ENCODE results near the gene PLPPR1. TPM values are rescaled to one million over a fixed set of nuclear protein-coding genes. Genes with fewer than 3 reads are reported as not detected.

PLPPR1 gene
- total RNA-seq, 1 experiment from 2014 or later = not detected

- Histone ChIP-seq H3K27me3 (ENCODE audit: control insufficient read depth, insufficient read depth, low read length) (no peaks in the 10 kb centered on the region), H3K36me3 (ENCODE audit: control insufficient read depth, insufficient read depth, low read length) (no peaks in the 10 kb centered on the region), H3K9me3 (ENCODE audit: control insufficient read depth, insufficient read depth, low read depth, low read length) (no peaks in the 10 kb centered on the region), H3K27ac (ENCODE audit: low read length) (no peak overlapping the region), H3K4me1 (ENCODE audit: control insufficient read depth, insufficient read depth, low read length) (no peaks in the 10 kb centered on the region), H3K4me3 (ENCODE audit: low read depth in 2 of 2, low read length in 2 of 2) (no peak overlapping the region)
- ChIA-PET POLR2A (no interaction called here), CTCF (no interaction called here)
- intact Hi-C loops (cut with micrococcal nuclease; ENCODE audit: unreplicated experiment) = no loop called here
- TF ChIP-seq POLR2AphosphoS5 (IDR thresholded peaks at IDR 0.05; ENCODE audit: low read depth, low read length) (no peak), CTCF (IDR thresholded peaks at IDR 0.05) (no peak), TCF7L2 (IDR thresholded peaks at IDR 0.05; ENCODE audit: low read depth, low read length) (no peak), SIN3A (IDR thresholded peaks at IDR 0.05; ENCODE audit: borderline replicate concordance, insufficient read depth, low read depth, low read length) (no peak)
- TF ChIP-seq, protein P1, sequence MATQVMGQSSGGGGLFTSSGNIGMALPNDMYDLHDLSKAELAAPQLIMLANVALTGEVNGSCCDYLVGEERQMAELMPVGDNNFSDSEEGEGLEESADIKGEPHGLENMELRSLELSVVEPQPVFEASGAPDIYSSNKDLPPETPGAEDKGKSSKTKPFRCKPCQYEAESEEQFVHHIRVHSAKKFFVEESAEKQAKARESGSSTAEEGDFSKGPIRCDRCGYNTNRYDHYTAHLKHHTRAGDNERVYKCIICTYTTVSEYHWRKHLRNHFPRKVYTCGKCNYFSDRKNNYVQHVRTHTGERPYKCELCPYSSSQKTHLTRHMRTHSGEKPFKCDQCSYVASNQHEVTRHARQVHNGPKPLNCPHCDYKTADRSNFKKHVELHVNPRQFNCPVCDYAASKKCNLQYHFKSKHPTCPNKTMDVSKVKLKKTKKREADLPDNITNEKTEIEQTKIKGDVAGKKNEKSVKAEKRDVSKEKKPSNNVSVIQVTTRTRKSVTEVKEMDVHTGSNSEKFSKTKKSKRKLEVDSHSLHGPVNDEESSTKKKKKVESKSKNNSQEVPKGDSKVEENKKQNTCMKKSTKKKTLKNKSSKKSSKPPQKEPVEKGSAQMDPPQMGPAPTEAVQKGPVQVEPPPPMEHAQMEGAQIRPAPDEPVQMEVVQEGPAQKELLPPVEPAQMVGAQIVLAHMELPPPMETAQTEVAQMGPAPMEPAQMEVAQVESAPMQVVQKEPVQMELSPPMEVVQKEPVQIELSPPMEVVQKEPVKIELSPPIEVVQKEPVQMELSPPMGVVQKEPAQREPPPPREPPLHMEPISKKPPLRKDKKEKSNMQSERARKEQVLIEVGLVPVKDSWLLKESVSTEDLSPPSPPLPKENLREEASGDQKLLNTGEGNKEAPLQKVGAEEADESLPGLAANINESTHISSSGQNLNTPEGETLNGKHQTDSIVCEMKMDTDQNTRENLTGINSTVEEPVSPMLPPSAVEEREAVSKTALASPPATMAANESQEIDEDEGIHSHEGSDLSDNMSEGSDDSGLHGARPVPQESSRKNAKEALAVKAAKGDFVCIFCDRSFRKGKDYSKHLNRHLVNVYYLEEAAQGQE (IDR thresholded peaks at IDR 0.05; ENCODE audit: insufficient read depth in 1 of 2, low read depth in 2 of 2, low read length in 1 of 2) = no peak
- DNase-seq (ENCODE audit: low read depth, low spot score) = no peak
- in situ Hi-C loops (cut with HindIII; ENCODE audit: low pct_unique_long_range_greater_than_20kb, low sequenced_read_pairs) = no loop called here
- no peak for ATAC-seq
- BruUV-seq (replicated peaks) = no TSS peak
Measured at GRCh38 chr9:101268426-101268825, 239.9 kb downstream of the PLPPR1 start.

DNA sequence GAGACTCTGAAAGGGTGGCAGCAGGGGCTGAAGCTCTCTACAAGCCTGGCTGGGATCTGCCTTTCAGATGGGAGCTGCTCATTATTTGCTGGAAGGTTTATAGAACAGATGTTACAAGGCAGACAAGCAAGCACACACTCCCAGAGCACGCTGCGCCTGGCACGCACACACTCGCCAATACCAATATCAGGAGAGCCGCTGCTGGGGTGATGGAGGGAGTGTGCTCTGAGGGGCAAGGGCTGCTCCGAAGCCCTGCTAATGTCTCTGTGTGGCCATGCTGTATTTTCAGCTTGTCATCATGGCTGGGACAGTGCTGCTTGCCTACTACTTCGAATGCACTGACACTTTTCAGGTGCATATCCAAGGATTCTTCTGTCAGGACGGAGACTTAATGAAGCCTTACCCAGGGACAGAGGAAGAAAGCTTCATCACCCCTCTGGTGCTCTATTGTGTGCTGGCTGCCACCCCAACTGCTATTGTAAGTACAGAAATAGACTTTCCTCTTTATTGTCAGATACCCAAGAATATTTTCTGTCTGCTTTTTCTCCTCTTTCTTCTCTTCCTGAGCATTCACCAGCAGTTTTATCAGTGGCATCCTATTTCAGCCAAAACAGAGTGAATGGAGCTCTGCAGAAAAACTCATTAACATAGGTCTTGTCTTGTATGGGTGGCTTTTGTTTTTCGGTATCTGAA, 241.2 kb downstream of the PLPPR1 start:
- no peaks in the 10 kb centered on the region for H3K9me3 ChIP-seq (ENCODE audit: control insufficient read depth, insufficient read depth, low read depth, low read length)
- no peak overlapping the region for H3K4me3 ChIP-seq (ENCODE audit: low read depth in 2 of 2, low read length in 2 of 2)
- DNase-seq (ENCODE audit: low read depth, low spot score) (no peak), ATAC-seq (no peak)
- TF ChIP-seq POLR2AphosphoS5 (IDR thresholded peaks at IDR 0.05; ENCODE audit: low read depth, low read length) (no peak), CTCF (IDR thresholded peaks at IDR 0.05) (no peak), SIN3A (IDR thresholded peaks at IDR 0.05; ENCODE audit: borderline replicate concordance, insufficient read depth, low read depth, low read length) (no peak), TCF7L2 (IDR thresholded peaks at IDR 0.05; ENCODE audit: low read depth, low read length) (no peak)
- TF ChIP-seq, protein P1 (IDR thresholded peaks at IDR 0.05; ENCODE audit: insufficient read depth in 1 of 2, low read depth in 2 of 2, low read length in 1 of 2) = no peak
- no peaks in the 10 kb centered on the region for H3K36me3 ChIP-seq (ENCODE audit: control insufficient read depth, insufficient read depth, low read length)
- intact Hi-C loops (cut with micrococcal nuclease; ENCODE audit: unreplicated experiment) (no loop called here), in situ Hi-C loops (cut with HindIII; ENCODE audit: low pct_unique_long_range_greater_than_20kb, low sequenced_read_pairs) (no loop called here)
- POLR2A ChIA-PET = no interaction called here
- no TSS peak for BruUV-seq (replicated peaks)
- H3K4me1 ChIP-seq (ENCODE audit: control insufficient read depth, insufficient read depth, low read length) = no peaks in the 10 kb centered on the region
- H3K27me3 ChIP-seq (ENCODE audit: control insufficient read depth, insufficient read depth, low read length) = no peaks in the 10 kb centered on the region
- CTCF ChIA-PET = no interaction called here
- no peak overlapping the region for H3K27ac ChIP-seq (ENCODE audit: low read length)

All from Panc1 (cell line).